Right forelimb (tissue), 1 donor: ENCODE results near the gene JAZF1.
"Not testable (repeated sequence)": the region's sequence is repeated elsewhere in the genome, so short reads cannot be mapped to it uniquely, and the experiment has no call there.

Experiments
- DNase-seq: peaks from one replicate; pipeline ENCODE4 v3.0.0-alpha.2; 2018

Gene JAZF1

DNA sequence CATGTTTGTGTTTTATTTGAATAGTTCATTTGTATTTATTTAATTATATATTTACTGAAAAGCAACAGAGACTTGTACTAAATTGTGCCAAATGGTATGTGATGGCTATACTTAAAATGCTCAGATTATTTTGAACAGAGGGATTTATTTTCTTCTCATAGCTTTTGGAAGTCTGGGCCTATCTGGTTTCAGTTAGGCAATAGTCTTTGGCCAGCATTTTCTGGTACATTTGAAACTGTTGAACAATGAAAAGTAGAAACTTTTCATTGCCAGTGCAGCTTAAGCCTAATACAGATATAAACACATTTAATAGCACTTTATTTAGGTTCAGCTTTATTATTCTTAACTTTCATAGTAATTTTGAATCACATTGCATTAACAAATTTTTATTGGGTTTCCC, 252.6 kb downstream of the JAZF1 start:
- no peak for DNase-seq

DNA sequence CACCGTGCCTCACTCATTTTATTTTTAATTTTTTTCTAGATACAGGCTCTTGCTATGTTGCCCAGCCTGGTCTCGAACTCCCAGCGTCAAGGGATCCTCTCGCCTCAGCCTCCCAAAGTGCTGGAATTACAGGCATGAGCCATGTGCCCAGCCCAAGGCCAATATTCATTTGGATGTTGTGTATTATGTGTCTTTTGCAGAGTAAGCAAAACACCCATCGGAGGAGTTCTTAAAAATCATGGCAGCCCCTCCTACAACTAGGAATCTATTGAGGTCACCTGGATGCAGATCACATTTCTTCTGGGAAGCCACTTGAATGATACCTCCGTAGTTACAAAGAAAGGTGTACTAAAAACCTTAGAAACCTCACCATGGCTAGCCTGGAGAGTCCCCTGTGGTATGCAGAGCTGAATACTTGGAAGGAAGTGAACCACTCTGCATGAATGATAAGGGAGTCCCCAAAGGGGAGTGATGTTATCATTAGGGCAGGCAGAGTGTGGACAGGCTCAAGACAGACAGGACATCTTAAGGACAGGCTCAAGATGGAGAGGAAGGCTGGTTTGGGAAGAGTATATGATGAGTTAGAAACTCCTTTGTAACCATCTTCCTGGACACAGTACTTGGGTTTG, 254.9 kb downstream of the JAZF1 start:
- no peak for DNase-seq

GRCh38 chr7:27923642-27923980, 257.0 kb downstream of the JAZF1 start:
- no peak for DNase-seq

DNA sequence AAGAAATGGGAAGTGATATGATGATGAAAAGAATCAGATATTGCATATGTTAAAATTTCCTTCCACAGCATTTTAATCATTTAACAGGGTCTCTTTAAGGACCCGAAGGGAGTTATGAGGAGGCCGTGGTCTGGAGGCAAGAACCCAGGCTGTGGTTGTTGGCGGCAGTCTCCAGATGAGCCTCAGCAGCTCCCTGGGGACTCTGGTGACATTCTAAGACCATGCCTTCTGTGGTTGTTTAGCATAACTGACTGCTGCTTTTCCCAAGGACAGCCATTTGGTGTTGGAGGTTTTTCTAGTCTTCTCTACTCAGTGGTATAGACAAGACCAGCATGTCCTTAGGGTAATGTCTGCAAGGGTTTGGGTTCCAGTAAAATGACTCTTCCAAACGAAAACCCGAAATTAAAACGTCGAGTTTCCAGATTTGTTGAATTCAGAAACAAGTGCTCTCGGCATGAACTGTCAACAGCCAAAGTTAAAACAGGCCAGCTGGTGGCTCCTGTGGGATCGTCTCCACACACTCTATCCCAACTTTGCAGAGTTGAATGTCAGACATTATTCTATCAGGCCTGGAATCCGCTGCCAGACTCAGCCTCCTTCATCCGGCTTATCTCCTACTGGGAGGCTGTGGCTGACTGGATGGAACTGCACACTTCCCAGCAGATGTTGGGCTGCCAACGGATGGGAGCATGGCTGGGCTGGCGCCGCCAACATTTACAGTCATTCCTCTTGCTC, 257.5 kb downstream of the JAZF1 start:
- no peak for DNase-seq

- not testable (repeated sequence) for DNase-seq
Observed at GRCh38 chr7:27922389-27922788, 258.2 kb downstream of the JAZF1 start.

DNA sequence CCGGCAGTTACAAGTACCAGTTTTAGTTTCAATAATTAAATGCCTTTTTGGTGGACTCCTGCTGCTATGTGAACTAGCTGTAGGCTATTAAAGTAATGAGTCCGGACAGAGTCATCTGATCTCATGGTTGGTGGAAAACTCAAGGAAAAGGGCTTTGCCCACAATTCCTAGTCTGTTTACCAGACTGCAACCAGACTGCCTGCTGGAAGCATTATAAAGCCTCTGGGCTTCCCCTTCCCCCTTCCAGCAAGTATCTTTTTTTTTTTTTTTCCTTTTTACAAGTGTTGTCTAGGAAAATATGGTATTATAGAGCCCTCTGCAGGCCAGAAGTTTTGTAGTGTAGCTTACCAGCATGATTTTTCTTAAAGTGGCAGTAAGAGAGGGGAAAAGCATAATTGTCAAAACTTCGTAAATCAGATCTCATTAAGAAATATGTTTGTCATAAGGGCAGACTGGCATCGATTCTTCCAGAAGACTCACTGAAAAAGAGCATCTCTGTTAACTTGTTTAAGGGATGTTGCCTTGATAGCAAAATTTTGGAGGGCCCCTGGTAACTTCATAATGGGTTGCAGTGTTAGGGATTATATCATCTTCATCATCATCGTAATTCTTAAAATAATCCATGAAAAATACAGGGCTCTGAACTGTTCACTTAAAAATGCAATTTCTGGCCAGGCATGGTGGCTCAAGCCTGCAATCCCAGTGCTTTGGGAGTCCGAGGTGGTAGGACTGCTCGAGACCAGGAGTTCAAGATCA, 259.3 kb downstream of the JAZF1 start:
- DNase-seq, result peak; percentile 67

DNA sequence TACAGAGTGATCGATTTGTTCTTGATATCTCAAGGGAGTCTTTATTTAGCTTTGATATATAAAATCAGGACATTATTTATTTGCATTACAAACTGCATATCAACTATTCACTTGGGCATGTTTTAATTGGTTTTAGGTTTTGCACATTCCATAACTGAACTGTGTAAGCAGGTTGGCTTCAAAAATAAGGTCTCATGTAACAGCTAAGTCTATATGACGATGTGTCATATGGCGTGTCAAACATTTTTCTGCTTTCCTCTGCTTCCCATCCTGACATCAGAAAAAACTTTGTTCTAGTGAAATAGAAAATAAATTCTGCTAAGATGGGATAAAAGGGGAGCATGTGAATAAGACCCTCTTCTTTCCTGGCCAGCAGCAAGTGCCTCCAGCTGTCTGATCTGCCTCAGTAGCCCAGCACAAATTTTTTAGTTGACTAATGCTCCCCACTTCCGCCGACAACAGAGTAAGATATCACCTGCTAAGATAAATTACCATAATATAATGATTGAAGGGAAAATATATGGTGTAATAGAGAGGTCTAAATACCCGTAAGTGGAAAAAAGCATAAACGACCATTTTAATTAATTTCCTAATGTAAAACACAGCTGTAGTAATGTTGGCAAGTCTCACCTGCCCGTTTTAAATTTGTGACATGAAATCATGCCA, 260.2 kb downstream of the JAZF1 start:
- no peak for DNase-seq

- DNase-seq, result no peak
Observed at GRCh38 chr7:27918503-27918902, 262.1 kb downstream of the JAZF1 start.

GRCh38 chr7:27917774-27918314, 262.8 kb downstream of the JAZF1 start:
- no peak for DNase-seq

- DNase-seq, result no peak
Observed at GRCh38 chr7:27917119-27917518, 263.5 kb downstream of the JAZF1 start.

GRCh38 chr7:27916372-27916771, 264.2 kb downstream of the JAZF1 start:
- DNase-seq, result no peak

DNA sequence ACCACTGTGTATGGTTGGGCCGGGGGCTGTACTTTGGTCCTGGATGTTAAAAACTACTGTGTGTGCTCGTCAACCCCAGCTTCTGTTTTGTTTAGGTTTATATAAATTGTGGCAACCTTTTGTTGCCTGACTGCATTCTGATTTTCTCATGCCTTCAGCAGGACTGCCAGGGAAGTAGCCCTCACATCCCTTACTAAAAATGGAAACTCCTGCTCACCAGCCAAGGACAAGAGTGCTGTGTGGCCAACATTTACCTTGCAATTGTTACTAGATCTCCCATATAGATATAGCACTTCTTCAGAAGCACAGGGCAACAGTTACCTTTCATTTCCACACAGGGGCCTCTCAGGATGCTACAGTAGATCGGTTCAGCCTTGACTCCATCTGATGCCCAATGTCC, 266.2 kb downstream of the JAZF1 start:
- DNase-seq, result no peak

DNA sequence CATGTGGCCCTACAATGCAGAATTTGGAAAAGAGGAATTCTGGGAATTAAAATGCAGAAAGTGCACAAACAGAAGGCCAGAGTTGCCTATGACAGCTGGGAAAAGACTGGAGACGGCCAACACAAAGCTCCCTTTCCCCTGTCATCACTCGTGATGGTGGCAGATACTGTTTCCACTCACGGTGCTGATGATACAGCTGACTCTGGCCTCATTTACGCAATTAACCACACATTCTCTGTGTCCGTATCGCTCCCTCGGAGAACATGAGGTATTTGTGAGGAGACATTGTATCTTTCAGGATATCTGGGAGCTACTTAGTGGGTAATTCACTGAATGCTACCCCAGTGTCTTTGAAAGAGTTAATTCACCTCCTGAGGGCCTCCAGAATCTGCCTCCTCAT, 267.8 kb downstream of the JAZF1 start:
- DNase-seq, result no peak

- no peak for DNase-seq
Observed at GRCh38 chr7:27911920-27912319, 268.7 kb downstream of the JAZF1 start.

DNA sequence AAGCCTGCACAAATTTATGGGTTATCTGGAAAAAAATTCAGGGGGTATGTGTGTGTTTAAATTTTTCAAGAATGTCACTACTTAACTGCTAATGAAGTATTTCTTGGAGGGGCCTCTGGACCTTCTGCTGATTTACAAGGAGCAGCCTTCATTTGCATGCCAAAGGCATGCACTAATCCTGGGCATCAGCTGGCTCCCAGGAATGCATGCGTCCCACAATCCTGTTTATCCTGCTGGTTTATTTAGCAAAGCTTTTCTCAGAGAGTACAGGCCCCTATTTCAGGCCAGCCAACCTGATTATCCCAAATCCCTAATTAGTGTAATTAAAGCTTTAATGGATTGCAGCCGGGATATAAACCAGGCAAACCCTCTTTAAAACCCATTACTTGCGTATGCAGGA, 270.3 kb downstream of the JAZF1 start:
- no peak for DNase-seq

DNA sequence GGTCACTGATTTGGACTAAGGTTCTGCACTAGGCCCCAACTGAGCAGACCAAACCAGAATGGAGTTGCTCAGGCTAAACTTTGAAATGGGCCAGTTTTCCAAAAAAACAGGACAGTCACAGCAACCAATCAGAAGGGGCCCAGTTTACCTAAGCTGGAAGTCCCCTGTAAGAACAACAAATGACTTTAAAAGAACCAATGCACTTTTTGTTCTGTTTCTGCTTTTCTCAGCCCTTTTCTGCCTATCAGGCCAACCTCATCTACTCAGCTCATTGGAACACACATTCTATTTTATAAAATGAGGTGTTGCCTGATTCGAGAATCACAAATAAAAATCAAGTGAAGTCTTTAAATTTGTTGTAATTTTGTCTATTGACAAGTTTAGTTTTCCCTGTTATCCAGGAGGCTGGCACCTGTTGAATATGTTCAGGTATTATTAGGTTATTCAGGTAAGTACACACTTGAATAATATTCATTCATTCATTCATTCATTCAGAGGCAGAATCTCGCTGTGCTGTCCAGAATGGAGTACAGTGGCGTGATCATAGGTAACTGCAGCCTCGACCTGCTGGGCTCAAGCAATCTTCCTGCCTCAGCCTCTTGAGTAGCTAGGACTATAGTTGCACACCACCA, 271.9 kb downstream of the JAZF1 start:
- DNase-seq, result no peak

- DNase-seq, result no peak
Observed at GRCh38 chr7:27906385-27907091, 274.1 kb downstream of the JAZF1 start.

DNA sequence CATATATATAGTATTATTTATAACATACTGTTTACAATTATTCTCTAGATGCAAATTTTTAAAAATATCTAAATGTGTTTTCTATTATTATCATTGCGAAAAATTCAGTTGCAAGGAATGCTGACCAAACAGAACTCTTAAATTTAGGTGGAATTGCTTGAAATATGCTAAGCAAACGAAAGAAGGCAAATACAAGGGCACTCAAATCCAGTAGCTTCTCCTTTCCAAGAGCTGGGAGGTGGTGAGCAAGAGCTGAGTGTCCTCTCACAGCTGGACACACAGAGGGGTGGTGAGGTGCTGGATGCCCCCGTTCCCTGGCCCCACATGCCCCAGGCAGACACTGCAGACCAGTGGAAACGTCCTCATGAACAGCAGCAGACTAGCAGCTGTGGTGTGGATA, 274.6 kb downstream of the JAZF1 start:
- DNase-seq, result no peak

DNA sequence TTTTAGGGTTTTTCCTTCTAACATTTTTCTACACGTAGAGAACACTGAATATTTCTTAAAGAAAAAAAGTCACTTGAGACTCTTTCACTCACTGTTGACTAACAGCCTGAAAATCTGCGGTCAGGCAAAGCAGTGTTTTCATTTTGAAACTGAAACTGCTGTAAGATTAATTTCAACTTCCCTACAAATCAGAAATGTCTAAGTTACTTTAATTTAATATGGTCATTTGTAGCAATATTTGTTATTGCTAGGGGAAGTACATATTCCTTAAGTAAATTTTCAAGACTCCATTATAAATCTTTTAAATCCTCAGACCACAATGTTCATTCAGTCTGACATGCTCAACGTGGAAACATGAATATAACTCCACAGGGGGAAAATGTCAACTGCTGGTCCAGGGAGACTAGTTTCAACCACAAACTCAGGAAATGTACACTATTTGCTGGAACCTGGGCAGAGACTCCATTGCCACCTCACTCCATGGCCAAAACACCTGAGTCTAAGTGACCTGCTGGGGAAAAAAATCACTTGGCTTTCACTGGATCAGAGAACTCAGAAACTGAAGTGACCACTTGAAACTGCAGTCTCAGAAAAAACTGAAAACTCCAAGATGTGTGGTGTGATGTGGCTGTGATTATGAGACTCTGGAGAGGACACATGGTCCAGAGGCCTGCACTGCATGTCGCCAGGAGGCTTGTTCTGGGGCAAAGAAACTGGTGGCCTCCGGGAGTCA, 279.4 kb downstream of the JAZF1 start:
- no peak for DNase-seq

GRCh38 chr7:27900006-27900405, 280.6 kb downstream of the JAZF1 start:
- DNase-seq, result no peak

DNA sequence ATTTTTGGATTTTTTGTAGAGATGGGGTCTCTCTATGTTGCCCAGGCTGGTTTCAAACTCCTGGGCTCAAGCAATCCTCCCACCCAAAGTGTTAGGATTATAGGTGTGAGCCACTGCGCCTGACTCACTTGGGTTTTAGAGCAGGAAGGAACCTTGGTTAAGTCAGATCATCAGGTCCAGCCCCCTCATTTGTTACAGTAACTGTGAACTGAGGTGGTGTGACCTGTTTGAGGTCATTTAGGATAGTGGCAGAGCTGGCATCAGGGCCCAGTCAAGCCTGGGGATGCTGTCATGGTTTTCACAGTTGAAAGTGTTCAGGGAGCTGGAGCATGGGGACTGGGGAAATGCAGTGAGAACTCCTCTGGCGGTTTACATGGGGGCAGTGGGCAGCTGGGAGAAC, 281.0 kb downstream of the JAZF1 start:
- no peak for DNase-seq
